Amygdala (tissue), 56 donors: ENCODE data around the gene TOPAZ1.
A peak's percentile ranks its signal among the peaks of the same experiment; 100 is the strongest.
"Not testable (repeated sequence)": the region's sequence is repeated elsewhere in the genome, so short reads cannot be mapped to it uniquely, and the experiment has no call there.

ENCODE experiments used
- DNase-seq, 56 donors: peaks; one replicate each; lab custom pipeline; 2025; lab: John Stamatoyannopoulos, UW

The TOPAZ1 gene

GRCh38 chr3:44326019-44326418, 84.3 kb downstream of the TOPAZ1 start:
- DNase-seq, result no peak

GRCh38 chr3:44326515-44326914, 84.8 kb downstream of the TOPAZ1 start:
- no peak for DNase-seq

- no peak for DNase-seq
Observed at GRCh38 chr3:44329946-44330345, 88.3 kb downstream of the TOPAZ1 start.

- DNase-seq, result no peak
Observed at GRCh38 chr3:44330444-44330843, 88.8 kb downstream of the TOPAZ1 start.

- DNase-seq, result no peak
Observed at GRCh38 chr3:44334326-44334725, 92.6 kb downstream of the TOPAZ1 start.

GRCh38 chr3:44337248-44337785, 95.6 kb downstream of the TOPAZ1 start:
- no peak for DNase-seq

- DNase-seq, result peak; percentile 46 to 99 (median 92)
Observed at GRCh38 chr3:44338010-44338827, 96.5 kb downstream of the TOPAZ1 start, which contains the start of gene TCAIM. TSS of gene TCAIM (plus strand) at chr3:44338766. CDS start at chr3:44354783, 16,017 bp downstream.

GRCh38 chr3:44338828-44339127, 97.1 kb downstream of the TOPAZ1 start:
- DNase-seq, result peak in 1 of 56 donors; percentile 39

GRCh38 chr3:44339181-44340057, 97.7 kb downstream of the TOPAZ1 start:
- DNase-seq, result no peak

- DNase-seq, result no peak
Observed at GRCh38 chr3:44340058-44340395, 98.3 kb downstream of the TOPAZ1 start.

GRCh38 chr3:44342176-44342790, 100.6 kb downstream of the TOPAZ1 start:
- DNase-seq, result no peak

GRCh38 chr3:44343421-44343820, 101.7 kb downstream of the TOPAZ1 start:
- DNase-seq, result no peak

GRCh38 chr3:44346590-44346989, 104.9 kb downstream of the TOPAZ1 start:
- DNase-seq, result not testable (repeated sequence)

GRCh38 chr3:44348993-44349392, 107.3 kb downstream of the TOPAZ1 start:
- DNase-seq, result no peak

- DNase-seq, result no peak
Observed at GRCh38 chr3:44353355-44353924, 111.8 kb downstream of the TOPAZ1 start.

GRCh38 chr3:44355362-44356033, 113.8 kb downstream of the TOPAZ1 start:
- peak in 1 of 56 donors; percentile 11 for DNase-seq

GRCh38 chr3:44359146-44359751, 117.6 kb downstream of the TOPAZ1 start:
- no peak for DNase-seq

GRCh38 chr3:44363591-44363990, 121.9 kb downstream of the TOPAZ1 start:
- DNase-seq, result no peak

GRCh38 chr3:44365952-44366351, 124.3 kb downstream of the TOPAZ1 start:
- DNase-seq, result no peak

- DNase-seq, result no peak
Observed at GRCh38 chr3:44375450-44375849, 133.8 kb downstream of the TOPAZ1 start.
